ENCODE data around the gene POLR3G. TPM values are rescaled to one million over a fixed set of nuclear protein-coding genes. Genes with fewer than 3 reads are reported as not detected.

POLR3G gene
- polyA plus RNA-seq, 1 donor from 2014 or later: 2.7 TPM

GRCh38 chr5:90477621-90478215 is 3.1 kb downstream of the POLR3G start:
- Histone ChIP-seq H2AFZ (ENCODE audit: low read depth, low read length) (no peak overlapping the region), H3K9ac (ENCODE audit: low read length) (no peak overlapping the region), H3K27me3 (ENCODE audit: insufficient read depth, low read depth, low read length) (peaks cover 10% of the 10 kb centered on the region), H3K27ac (ENCODE audit: low read length) (no peak overlapping the region), H3K36me3 (ENCODE audit: insufficient read depth, low read length) (no peaks in the 10 kb centered on the region), H3K4me3 (ENCODE audit: low read length) (no peak overlapping the region), H3K4me2 (ENCODE audit: low read length) (no peak overlapping the region), H3F3A (ENCODE audit: insufficient read depth, low read length, poor library complexity, severe bottlenecking) (peaks cover 3% of the 10 kb centered on the region), H4K20me1 (ENCODE audit: insufficient read depth) (no peaks in the 10 kb centered on the region), H3K79me2 (replicated peaks; ENCODE audit: insufficient read depth, low read length) (peaks cover 4% of the 10 kb centered on the region), H3K9me3 (ENCODE audit: low read length) (no peaks in the 10 kb centered on the region), H3K9me2 (ENCODE audit: insufficient read depth, low read length) (no peaks in the 10 kb centered on the region)
- TF ChIP-seq TAF1 (IDR thresholded peaks at IDR 0.05; ENCODE audit: low read depth) (no peak), EZH2 (IDR thresholded peaks at IDR 0.05; ENCODE audit: borderline replicate concordance, insufficient read depth, low read length, poor library complexity, severe bottlenecking) (no peak), RAD21 (conservative IDR thresholded peaks at IDR 0.05) (no peak), REST (IDR thresholded peaks at IDR 0.05; ENCODE audit: borderline replicate concordance) (no peak), CTCF (IDR thresholded peaks at IDR 0.05; ENCODE audit: poor library complexity, severe bottlenecking) (no peak), MXI1 (conservative IDR thresholded peaks at IDR 0.05; ENCODE audit: poor library complexity, severe bottlenecking) (no peak), POLR2AphosphoS5 (IDR thresholded peaks at IDR 0.05) (no peak), SMC3 (conservative IDR thresholded peaks at IDR 0.05; ENCODE audit: poor library complexity) (no peak), EP300 (conservative IDR thresholded peaks at IDR 0.05; ENCODE audit: poor library complexity, severe bottlenecking) (no peak)

GRCh38 chr5:90479611-90480385 is 5.1 kb downstream of the POLR3G start:
- H3K27ac ChIP-seq (ENCODE audit: low read length): no peak overlapping the region
- H3F3A ChIP-seq (ENCODE audit: insufficient read depth, low read length, poor library complexity, severe bottlenecking): no peaks in the 10 kb centered on the region
- no peaks in the 10 kb centered on the region for H3K36me3 ChIP-seq (ENCODE audit: insufficient read depth, low read length)
- no peaks in the 10 kb centered on the region for H4K20me1 ChIP-seq (ENCODE audit: insufficient read depth)
- H3K9me3 ChIP-seq (ENCODE audit: low read length): no peaks in the 10 kb centered on the region
- H3K9me2 ChIP-seq (ENCODE audit: insufficient read depth, low read length): no peaks in the 10 kb centered on the region
- no peak overlapping the region for H3K9ac ChIP-seq (ENCODE audit: low read length)
- H3K79me2 ChIP-seq (replicated peaks; ENCODE audit: insufficient read depth, low read length): no peaks in the 10 kb centered on the region
- H3K27me3 ChIP-seq (ENCODE audit: insufficient read depth, low read depth, low read length): peaks cover 10% of the 10 kb centered on the region
- H2AFZ ChIP-seq (ENCODE audit: low read depth, low read length): no peak overlapping the region
- no peak overlapping the region for H3K4me2 ChIP-seq (ENCODE audit: low read length)
- no peak overlapping the region for H3K4me3 ChIP-seq (ENCODE audit: low read length)
- TF ChIP-seq EP300 (conservative IDR thresholded peaks at IDR 0.05; ENCODE audit: poor library complexity, severe bottlenecking) (no peak), RAD21 (conservative IDR thresholded peaks at IDR 0.05) (no peak), SMC3 (conservative IDR thresholded peaks at IDR 0.05; ENCODE audit: poor library complexity) (no peak), CTCF (IDR thresholded peaks at IDR 0.05; ENCODE audit: poor library complexity, severe bottlenecking) (no peak), REST (IDR thresholded peaks at IDR 0.05; ENCODE audit: borderline replicate concordance) (no peak), EZH2 (IDR thresholded peaks at IDR 0.05; ENCODE audit: borderline replicate concordance, insufficient read depth, low read length, poor library complexity, severe bottlenecking) (no peak), MXI1 (conservative IDR thresholded peaks at IDR 0.05; ENCODE audit: poor library complexity, severe bottlenecking) (no peak), TAF1 (IDR thresholded peaks at IDR 0.05; ENCODE audit: low read depth) (no peak), POLR2AphosphoS5 (IDR thresholded peaks at IDR 0.05) (no peak)

Measured in neural cell (in vitro differentiated cells).